Stromal cell of bone marrow (primary cell): ENCODE data around the gene ABHD2.
"Not testable (repeated sequence)": the region's sequence is repeated elsewhere in the genome, so short reads cannot be mapped to it uniquely, and the experiment has no call there.

Source experiments
- DNase-seq: peaks from one replicate; pipeline ENCODE4 v3.0.0-alpha.2; 2012; ENCODE audit warnings: low read depth

The ABHD2 gene

GRCh38 chr15:89139613-89140499 is 51.6 kb downstream of the ABHD2 start:
- no peak for DNase-seq

DNA sequence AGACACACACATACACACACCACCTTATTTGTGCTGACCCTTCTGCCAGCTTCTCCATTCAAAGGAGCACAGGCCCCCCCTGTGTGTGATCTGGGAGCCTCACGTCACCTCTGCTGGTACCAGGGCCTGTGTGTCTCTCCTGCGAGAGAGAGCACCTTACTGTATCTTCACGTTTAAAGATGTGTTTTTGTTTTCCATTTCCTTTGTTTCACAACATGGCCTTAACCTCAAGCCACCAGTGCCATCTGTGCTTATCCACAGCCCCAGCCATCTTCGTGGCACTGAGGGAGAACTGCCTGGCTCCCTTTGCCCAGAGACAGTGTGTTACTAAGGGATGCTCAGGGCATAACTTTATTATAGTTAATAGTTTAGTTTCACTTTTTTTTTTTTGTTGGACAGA is 52.3 kb downstream of the ABHD2 start:
- DNase-seq: no peak

DNA sequence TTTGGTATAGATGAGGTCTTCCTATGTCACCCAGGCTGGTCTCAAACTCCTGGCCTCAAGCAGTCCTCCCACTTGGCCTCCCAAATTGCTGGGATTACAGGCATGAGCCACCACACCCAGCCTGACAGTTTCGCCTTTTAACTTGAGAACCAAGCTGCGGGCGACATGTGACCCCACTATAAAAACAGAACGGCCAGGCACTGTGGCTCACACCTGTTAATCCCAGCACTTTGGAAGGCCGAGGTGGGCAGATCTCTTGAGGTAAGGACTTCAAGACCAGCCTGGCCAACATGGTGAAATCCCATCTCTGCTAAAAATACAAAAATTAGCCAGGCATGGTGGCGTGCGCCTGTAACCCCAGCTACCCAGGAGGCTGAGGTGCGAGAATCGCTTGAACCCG is 52.9 kb downstream of the ABHD2 start:
- not testable (repeated sequence) for DNase-seq

GRCh38 chr15:89141885-89142284 is 53.6 kb downstream of the ABHD2 start:
- no peak for DNase-seq

DNA sequence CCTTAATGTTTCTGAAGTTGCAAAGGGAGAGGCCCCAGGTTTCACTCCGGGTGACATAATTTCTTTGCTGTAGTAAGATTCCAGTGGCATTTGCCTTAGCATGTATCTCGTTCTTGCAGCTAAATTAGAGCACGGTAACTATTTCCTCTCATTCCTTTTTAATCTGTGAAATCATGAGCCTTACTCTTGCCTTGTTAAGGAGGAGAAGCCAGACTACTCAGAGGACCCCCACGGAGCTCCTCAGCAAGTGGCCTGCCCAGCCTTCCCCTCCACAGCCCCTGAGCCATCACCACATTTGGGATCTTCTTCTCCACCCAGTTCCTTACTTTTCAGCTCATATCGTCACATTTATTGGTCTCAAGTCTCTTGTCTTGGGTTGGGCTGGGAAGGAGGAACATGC is 54.2 kb downstream of the ABHD2 start:
- no peak for DNase-seq

- DNase-seq: peak; percentile 85
These were observed 55.4 kb downstream of the ABHD2 start for GRCh38 chr15:89143503-89144162.

DNA sequence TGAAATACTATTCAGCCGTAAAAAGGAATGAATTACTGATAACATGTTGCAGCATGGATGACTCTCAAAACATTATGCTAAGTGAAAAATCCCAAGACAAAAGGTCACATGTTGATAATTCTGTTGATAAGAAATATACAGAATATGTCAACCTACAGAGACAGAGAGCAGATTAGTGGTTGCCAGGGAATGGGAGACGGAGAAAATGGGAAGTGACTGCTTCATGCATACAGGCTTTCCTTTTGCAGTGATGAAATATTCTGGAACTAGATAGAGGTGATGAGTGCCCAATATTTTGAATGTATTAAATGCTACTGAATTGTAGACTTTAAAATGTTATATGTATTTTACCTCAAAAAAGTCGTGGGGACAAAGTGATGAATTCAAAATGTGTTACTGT is 56.2 kb downstream of the ABHD2 start:
- DNase-seq: no peak

- DNase-seq: no peak
These were observed 58.1 kb downstream of the ABHD2 start for GRCh38 chr15:89146366-89146765.

GRCh38 chr15:89148126-89148525 is 59.9 kb downstream of the ABHD2 start:
- DNase-seq: no peak

DNA sequence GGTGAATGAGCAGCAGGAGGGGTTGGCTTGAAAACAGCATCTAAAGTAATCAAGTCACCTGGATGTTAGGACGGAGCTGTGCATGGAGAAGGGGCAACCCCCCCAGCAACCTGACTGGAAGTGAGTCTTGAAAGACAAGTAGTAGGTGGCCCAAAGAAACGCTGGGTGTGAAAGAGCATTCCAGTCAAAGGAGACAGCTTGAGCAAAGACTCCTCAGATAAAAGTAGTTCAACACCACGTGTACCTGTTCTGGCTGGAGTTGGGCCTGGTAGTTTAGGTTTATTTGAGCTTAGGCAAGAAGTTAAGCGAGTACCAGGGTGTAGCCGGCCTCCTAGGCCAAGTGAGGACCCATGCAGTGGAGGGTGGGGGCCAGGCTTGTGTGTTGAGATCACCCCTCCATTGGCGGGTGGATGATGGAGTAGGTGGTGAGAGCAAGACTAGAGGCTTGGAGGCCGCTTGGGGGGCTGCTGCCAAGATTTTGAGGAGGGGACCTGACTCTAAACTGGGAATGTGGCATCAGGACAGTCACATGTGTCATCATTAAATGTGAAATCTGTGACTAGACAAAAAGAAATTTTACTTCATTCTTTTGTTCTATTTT is 61.3 kb downstream of the ABHD2 start:
- no peak for DNase-seq

DNA sequence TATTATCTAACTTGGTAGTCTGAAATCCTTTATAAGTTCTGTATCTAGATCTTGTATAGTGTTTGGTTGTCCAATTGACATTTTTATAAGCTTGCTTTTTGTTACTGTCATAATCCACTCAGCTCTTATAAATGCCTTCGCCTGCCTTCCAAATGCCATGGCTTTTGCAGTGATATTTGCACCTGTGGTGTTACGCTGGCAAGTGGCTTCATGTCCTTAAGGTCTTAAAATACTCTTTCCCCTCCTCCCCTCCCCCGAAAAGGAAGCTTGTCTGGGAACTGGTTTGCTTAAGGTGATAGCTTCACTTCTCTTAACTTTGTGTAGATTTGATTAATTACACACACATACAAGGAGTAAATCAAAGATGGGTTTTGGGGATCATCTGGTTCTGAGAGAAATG is 62.0 kb downstream of the ABHD2 start:
- no peak for DNase-seq

DNA sequence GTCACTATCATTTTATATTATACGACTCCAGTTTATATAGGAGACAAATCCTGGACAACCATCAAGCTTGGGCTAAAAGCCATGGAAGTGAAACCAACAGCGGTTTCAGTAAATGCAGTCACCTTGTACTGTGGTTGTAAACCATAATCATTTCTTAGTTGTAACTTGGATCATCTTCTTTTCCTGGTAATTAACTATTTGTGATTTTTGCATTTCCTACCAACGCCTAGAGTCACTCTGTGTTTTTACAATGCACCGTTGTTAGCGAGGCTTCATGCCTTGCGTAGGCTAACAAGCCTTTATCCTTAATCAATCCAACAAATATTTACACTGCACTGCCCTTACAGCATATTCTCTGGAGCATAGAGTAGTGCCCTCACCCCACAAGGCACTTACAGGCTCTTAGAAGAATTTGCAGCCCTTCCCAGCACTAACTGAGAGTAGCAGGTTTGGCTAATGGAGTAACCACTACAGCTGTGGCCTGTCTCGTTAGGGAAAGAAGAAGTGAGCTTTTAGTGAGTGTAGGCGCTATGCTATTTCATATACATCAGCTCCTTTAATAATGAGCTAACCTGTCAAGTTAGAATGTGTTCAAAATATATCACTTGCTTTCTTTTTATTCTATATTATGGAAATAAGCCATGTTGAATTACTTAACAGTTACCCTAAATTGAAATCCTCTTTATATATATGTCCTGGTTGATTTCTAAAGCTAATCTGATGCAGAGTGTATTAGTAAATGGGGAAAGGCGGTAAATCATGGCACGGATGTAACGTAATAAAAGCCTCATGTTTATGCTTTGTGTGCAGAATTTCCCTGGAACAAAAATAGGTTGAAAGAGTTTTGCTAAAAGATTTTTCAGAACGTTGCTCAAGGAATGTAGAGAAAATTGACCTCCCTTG is 62.8 kb downstream of the ABHD2 start:
- DNase-seq: no peak

DNA sequence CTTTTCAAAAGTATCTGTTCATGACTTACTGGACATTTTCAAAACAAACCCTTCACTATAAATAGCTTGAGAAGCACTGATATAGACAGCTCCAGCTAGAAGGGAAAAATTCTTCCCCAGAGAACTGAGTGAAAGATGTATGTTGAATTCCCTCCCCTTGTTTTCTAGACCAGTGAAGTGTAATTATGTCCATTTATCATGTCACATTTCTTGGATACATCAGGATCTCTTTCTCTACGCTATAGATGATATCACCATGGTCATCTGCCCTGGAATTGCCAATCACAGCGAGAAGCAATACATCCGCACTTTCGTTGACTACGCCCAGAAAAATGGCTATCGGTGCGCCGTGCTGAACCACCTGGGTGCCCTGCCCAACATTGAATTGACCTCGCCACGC is 66.9 kb downstream of the ABHD2 start:
- DNase-seq: no peak

DNA sequence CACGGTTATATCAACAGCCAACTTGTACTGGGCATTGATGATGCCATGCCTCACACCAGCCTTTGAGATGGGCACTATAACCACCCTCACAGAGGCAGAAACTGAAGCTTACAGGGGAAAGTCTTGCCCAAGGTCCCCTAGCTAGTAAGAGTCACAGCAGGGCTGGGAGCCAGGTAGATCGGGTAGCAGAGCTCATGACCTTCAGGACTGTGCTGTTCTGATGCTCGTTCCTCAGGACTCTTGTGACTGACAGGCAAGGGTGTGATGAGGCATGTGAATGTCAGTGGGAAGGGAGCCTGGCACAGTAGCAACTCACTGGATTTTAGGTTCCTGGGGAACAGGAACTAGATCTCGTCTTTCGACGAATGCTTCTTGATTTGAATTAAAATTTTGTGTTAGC is 67.4 kb downstream of the ABHD2 start:
- no peak for DNase-seq

- DNase-seq: no peak
These were observed 68.8 kb downstream of the ABHD2 start for GRCh38 chr15:89157061-89157460.

DNA sequence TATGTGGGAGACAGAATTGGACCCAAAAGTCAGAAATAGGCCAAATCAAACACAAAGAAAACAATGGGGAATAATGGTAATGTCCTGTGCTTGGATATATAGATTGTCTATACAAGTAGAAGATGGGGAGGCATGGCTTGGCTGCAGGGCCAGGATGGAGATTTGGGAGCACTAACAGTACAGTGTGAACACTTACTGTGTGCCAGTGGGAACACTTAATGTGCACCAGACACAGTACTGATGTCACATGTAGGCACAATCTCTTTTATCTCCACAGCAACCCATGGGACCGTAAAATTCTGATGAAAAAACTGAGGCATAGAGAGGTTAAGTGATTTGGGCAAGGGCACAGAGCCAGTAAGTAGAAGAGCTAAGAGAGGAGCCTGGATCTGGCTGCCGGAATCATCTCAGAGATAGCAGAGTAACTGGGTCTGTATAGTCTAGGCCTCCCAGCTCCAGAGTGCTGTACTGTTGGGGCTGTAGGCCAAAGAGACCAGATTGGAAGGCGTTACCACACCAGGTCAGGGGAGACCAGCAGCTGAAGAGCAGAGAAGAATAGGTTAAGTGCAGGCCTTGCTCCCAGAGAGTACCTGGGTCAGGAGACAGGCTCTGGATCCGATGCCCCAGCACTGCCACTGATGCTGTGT is 69.8 kb downstream of the ABHD2 start:
- DNase-seq: no peak

GRCh38 chr15:89161666-89162065 is 73.4 kb downstream of the ABHD2 start:
- no peak for DNase-seq

GRCh38 chr15:89163271-89164055 is 75.2 kb downstream of the ABHD2 start:
- DNase-seq: no peak

- no peak for DNase-seq
These were observed 76.5 kb downstream of the ABHD2 start for GRCh38 chr15:89164712-89165211.

GRCh38 chr15:89165677-89166076 is 77.4 kb downstream of the ABHD2 start:
- no peak for DNase-seq
